ENCODE data around the gene HUNK. TPM values are rescaled to one million over a fixed set of nuclear protein-coding genes. Genes with fewer than 3 reads are reported as not detected.

The HUNK gene
- total and polyA plus RNA-seq, 2 donors from 2014 or later, result 2.7 to 17.2 TPM

GRCh38 chr21:31844206-31844605 lies 28.6 kb upstream of the HUNK start:
- TF ChIP-seq CTCF (IDR thresholded peaks at IDR 0.05; ENCODE audit: borderline replicate concordance, extremely low read depth, insufficient read depth), result no peak
- H3K36me3 ChIP-seq (ENCODE audit: control insufficient read depth in 2 of 3, insufficient read depth in 3 of 3, low read length in 3 of 3), result no peaks in the 10 kb centered on the region
- H3K4me1 ChIP-seq (ENCODE audit: control insufficient read depth in 2 of 3, insufficient read depth in 2 of 3, low read depth in 1 of 3, low read length in 3 of 3), result no peaks in the 10 kb centered on the region
- H3K27me3 ChIP-seq (ENCODE audit: control insufficient read depth, insufficient read depth, low read length), result no peaks in the 10 kb centered on the region
- H3K9me3 ChIP-seq (ENCODE audit: control insufficient read depth in 2 of 3, insufficient read depth in 1 of 3, low read length in 3 of 3), result no peaks in the 10 kb centered on the region
- no peak overlapping the region for H3K27ac ChIP-seq (ENCODE audit: low read depth in 2 of 2, low read length in 2 of 2)
- intact Hi-C loops (cut with DNase I), result no loop called here
- FAIRE-seq, result no peak
- H3K4me3 ChIP-seq (ENCODE audit: low read length in 3 of 3), result no peak overlapping the region
- no peak for DNase-seq
- H3K9ac ChIP-seq (ENCODE audit: low read length in 3 of 3), result no peak overlapping the region

GRCh38 chr21:31845151-31845729 lies 27.6 kb upstream of the HUNK start:
- H3K9me3 ChIP-seq (ENCODE audit: control insufficient read depth in 2 of 3, insufficient read depth in 1 of 3, low read length in 3 of 3), result no peaks in the 10 kb centered on the region
- no peaks in the 10 kb centered on the region for H3K36me3 ChIP-seq (ENCODE audit: control insufficient read depth in 2 of 3, insufficient read depth in 3 of 3, low read length in 3 of 3)
- no peak overlapping the region for H3K27ac ChIP-seq (ENCODE audit: low read depth in 2 of 2, low read length in 2 of 2)
- no peak for TF ChIP-seq CTCF (IDR thresholded peaks at IDR 0.05; ENCODE audit: borderline replicate concordance, extremely low read depth, insufficient read depth)
- H3K9ac ChIP-seq (ENCODE audit: low read length in 3 of 3), result no peak overlapping the region
- intact Hi-C loops (cut with DNase I), result no loop called here
- no peaks in the 10 kb centered on the region for H3K4me1 ChIP-seq (ENCODE audit: control insufficient read depth in 2 of 3, insufficient read depth in 2 of 3, low read depth in 1 of 3, low read length in 3 of 3)
- no peak overlapping the region for H3K4me3 ChIP-seq (ENCODE audit: low read length in 3 of 3)
- FAIRE-seq, result no peak
- DNase-seq, result no peak
- H3K27me3 ChIP-seq (ENCODE audit: control insufficient read depth, insufficient read depth, low read length), result no peaks in the 10 kb centered on the region

- no peaks in the 10 kb centered on the region for H3K27me3 ChIP-seq (ENCODE audit: control insufficient read depth, insufficient read depth, low read length)
- no peaks in the 10 kb centered on the region for H3K36me3 ChIP-seq (ENCODE audit: control insufficient read depth in 2 of 3, insufficient read depth in 3 of 3, low read length in 3 of 3)
- DNase-seq (no peak), FAIRE-seq (no peak)
- H3K4me3 ChIP-seq (ENCODE audit: low read length in 3 of 3), result no peak overlapping the region
- no peak overlapping the region for H3K27ac ChIP-seq (ENCODE audit: low read depth in 2 of 2, low read length in 2 of 2)
- no peak for TF ChIP-seq CTCF (IDR thresholded peaks at IDR 0.05; ENCODE audit: borderline replicate concordance, extremely low read depth, insufficient read depth)
- intact Hi-C loops (cut with DNase I), result no loop called here
- no peak overlapping the region for H3K9ac ChIP-seq (ENCODE audit: low read length in 3 of 3)
- no peaks in the 10 kb centered on the region for H3K4me1 ChIP-seq (ENCODE audit: control insufficient read depth in 2 of 3, insufficient read depth in 2 of 3, low read depth in 1 of 3, low read length in 3 of 3)
- H3K9me3 ChIP-seq (ENCODE audit: control insufficient read depth in 2 of 3, insufficient read depth in 1 of 3, low read length in 3 of 3), result no peaks in the 10 kb centered on the region
Measured at GRCh38 chr21:31846690-31847089, 26.1 kb upstream of the HUNK start.

GRCh38 chr21:31847761-31848160 lies 25.1 kb upstream of the HUNK start:
- FAIRE-seq (no peak), DNase-seq (no peak)
- no peaks in the 10 kb centered on the region for H3K36me3 ChIP-seq (ENCODE audit: control insufficient read depth in 2 of 3, insufficient read depth in 3 of 3, low read length in 3 of 3)
- H3K4me3 ChIP-seq (ENCODE audit: low read length in 3 of 3), result no peak overlapping the region
- no peaks in the 10 kb centered on the region for H3K9me3 ChIP-seq (ENCODE audit: control insufficient read depth in 2 of 3, insufficient read depth in 1 of 3, low read length in 3 of 3)
- intact Hi-C loops (cut with DNase I), result no loop called here
- H3K27me3 ChIP-seq (ENCODE audit: control insufficient read depth, insufficient read depth, low read length), result no peaks in the 10 kb centered on the region
- no peaks in the 10 kb centered on the region for H3K4me1 ChIP-seq (ENCODE audit: control insufficient read depth in 2 of 3, insufficient read depth in 2 of 3, low read depth in 1 of 3, low read length in 3 of 3)
- no peak for TF ChIP-seq CTCF (IDR thresholded peaks at IDR 0.05; ENCODE audit: borderline replicate concordance, extremely low read depth, insufficient read depth)
- H3K27ac ChIP-seq (ENCODE audit: low read depth in 2 of 2, low read length in 2 of 2), result no peak overlapping the region
- no peak overlapping the region for H3K9ac ChIP-seq (ENCODE audit: low read length in 3 of 3)

Measured in kidney (tissue), 14 donors.